ENCODE results near the gene TCF3.
A peak's percentile ranks its signal among the peaks of the same experiment; 100 is the strongest.
"Not testable (repeated sequence)": the region's sequence is repeated elsewhere in the genome, so short reads cannot be mapped to it uniquely, and the experiment has no call there.

TCF3 gene

GRCh38 chr19:1652471-1653299, at the start of gene TCF3:
Gene TCF3 (minus strand): TSS chr19:1652615. CDS start chr19:1650248, 2,367 bp downstream.
- Histone ChIP-seq H3K4me3 (ENCODE audit: low read depth in 1 of 2, low read length in 1 of 2) (peak within 1 kb of the TSS; percentile 68 to 84), H3K36me3 (no peaks in the 10 kb centered on the region), H3K9me3 (no peaks in the 10 kb centered on the region), H3K4me1 (ENCODE audit: control insufficient read depth in 1 of 2, insufficient read depth in 1 of 2, low read depth in 1 of 2, low read length in 1 of 2) (peaks cover 7 to 17% of the 10 kb centered on the region in 2 experiments), H3K27ac (peak within 1 kb of the TSS; percentile 98), H3K27me3 (peaks cover 22% of the 10 kb centered on the region)
- TF ChIP-seq, protein P1, sequence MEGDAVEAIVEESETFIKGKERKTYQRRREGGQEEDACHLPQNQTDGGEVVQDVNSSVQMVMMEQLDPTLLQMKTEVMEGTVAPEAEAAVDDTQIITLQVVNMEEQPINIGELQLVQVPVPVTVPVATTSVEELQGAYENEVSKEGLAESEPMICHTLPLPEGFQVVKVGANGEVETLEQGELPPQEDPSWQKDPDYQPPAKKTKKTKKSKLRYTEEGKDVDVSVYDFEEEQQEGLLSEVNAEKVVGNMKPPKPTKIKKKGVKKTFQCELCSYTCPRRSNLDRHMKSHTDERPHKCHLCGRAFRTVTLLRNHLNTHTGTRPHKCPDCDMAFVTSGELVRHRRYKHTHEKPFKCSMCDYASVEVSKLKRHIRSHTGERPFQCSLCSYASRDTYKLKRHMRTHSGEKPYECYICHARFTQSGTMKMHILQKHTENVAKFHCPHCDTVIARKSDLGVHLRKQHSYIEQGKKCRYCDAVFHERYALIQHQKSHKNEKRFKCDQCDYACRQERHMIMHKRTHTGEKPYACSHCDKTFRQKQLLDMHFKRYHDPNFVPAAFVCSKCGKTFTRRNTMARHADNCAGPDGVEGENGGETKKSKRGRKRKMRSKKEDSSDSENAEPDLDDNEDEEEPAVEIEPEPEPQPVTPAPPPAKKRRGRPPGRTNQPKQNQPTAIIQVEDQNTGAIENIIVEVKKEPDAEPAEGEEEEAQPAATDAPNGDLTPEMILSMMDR (IDR thresholded peaks at IDR 0.05), result peak; percentile 32

DNA sequence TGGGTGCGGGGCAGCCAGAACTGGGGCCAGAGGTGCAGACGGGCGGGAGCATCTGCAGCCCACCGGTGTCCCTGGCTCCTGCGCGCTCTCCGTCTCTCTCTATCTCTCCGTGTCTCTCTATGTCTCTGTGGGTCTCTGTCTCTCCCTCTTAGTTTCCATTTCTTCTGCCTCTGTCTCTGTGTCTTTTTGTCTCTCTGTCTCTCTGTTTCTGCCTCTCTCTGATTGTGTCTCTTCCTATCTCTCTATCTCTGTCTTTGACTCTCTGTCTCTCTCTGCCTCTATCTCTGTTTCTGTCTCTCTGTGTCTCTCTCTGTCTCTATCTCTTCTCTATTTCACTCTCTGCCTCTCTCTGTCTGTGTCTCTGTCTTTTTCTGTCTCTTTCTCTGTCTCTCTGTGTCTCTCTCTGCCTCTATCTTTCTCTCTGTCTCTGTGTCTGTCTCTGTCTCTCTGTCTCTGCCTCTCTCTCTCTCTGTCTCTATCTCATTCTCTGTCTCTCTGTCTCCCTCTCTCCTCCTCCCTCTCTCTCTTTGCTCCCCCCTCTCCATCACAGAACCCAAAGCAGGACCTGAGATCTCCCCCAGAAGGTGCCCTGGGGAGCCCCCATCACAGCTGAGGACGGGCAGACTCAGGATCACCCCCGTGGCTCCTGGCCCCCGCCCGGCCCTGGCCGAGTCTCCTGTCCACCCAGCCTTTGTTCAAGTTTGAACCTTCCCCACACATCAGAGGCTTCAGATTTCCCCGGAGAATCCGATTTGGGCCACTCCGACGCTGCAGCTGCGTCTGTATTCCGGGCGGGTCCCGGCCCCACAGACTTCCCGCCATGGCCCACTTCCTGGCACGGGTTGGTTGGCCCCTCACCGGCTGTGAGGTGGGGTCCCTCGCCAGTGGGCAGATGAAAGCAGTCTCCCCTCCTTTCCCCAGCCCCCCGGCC, 48.6 kb upstream of the TCF3 start:
- Histone ChIP-seq H3K36me3 (no peaks in the 10 kb centered on the region), H3K4me3 (ENCODE audit: low read depth in 1 of 2, low read length in 1 of 2) (no peak overlapping the region), H3K4me1 (ENCODE audit: control insufficient read depth in 1 of 2, insufficient read depth in 1 of 2, low read depth in 1 of 2, low read length in 1 of 2) (no peaks in the 10 kb centered on the region), H3K27ac (no peak overlapping the region), H3K27me3 (peaks cover 56% of the 10 kb centered on the region), H3K9me3 (no peaks in the 10 kb centered on the region)
- TF ChIP-seq, protein P1 (IDR thresholded peaks at IDR 0.05), result no peak

DNA sequence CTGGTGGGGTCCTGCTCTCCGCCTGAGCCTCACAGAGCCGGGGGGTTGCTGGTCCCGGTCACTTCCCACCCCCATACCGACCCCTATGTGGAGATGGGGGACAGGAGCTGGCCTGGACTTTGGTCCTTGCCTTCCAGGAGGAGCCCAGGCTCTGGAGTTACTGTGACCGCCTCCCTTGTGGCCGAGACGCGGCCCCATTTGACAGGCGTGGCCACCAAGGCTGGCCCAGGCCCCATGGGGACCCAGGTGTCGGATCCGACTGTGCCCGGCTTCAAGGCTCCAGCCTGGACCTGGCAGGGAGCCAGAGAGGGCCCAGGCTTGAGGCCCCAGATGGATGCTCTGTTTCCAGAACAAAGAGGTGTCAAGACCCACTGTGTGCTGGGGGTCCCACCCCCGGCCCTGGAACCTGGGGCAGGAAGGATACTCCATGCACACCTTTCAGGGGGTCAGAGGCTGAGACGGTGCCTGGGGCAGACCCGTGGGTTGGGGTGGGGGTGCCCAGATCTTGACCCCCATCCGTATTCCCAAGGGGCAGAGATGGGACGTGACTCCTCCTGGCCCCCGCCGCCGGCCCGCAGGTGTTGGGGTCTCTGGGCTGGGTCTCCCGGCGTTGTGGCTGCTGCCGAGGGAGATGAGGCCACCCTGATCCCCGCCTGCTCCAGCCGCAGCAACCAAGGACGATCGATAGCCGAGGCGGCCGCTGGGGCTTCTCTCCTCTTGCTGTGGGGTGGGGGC, 47.8 kb upstream of the TCF3 start:
- Histone ChIP-seq H3K36me3 (no peaks in the 10 kb centered on the region), H3K27me3 (peaks cover 56% of the 10 kb centered on the region), H3K4me1 (ENCODE audit: control insufficient read depth in 1 of 2, insufficient read depth in 1 of 2, low read depth in 1 of 2, low read length in 1 of 2) (no peaks in the 10 kb centered on the region), H3K4me3 (ENCODE audit: low read depth in 1 of 2, low read length in 1 of 2) (no peak overlapping the region), H3K9me3 (no peaks in the 10 kb centered on the region), H3K27ac (no peak overlapping the region)
- TF ChIP-seq, protein P1 (IDR thresholded peaks at IDR 0.05), result no peak

GRCh38 chr19:1699386-1699785, 47.0 kb upstream of the TCF3 start:
- TF ChIP-seq, protein P1 (IDR thresholded peaks at IDR 0.05), result no peak
- Histone ChIP-seq H3K4me3 (ENCODE audit: low read depth in 1 of 2, low read length in 1 of 2) (no peak overlapping the region), H3K27ac (no peak overlapping the region), H3K9me3 (no peaks in the 10 kb centered on the region), H3K4me1 (ENCODE audit: control insufficient read depth in 1 of 2, insufficient read depth in 1 of 2, low read depth in 1 of 2, low read length in 1 of 2) (no peaks in the 10 kb centered on the region), H3K36me3 (no peaks in the 10 kb centered on the region), H3K27me3 (peaks cover 64% of the 10 kb centered on the region)

DNA sequence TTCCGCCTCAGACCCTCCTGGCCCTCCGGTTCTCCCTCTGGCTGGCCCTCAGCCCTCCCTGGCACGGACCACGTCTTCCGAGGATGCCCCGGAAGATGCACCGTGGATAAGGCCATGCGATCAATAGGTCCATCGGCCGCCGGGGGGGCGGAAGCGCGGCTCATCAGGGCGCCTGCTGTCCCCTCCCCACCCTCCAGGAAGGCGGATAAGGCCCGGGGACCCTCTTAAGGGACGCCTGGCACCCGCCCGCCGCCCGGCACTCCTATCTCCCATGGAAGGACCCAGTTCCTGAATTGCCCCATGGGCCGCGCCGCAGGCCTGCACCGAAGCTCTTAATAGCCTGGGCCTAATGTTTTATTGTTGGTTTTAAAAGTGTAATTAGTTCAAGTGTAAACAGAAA, 46.2 kb upstream of the TCF3 start:
- H3K27ac ChIP-seq, result no peak overlapping the region
- H3K27me3 ChIP-seq, result peaks cover 67% of the 10 kb centered on the region
- no peaks in the 10 kb centered on the region for H3K4me1 ChIP-seq (ENCODE audit: control insufficient read depth in 1 of 2, insufficient read depth in 1 of 2, low read depth in 1 of 2, low read length in 1 of 2)
- no peaks in the 10 kb centered on the region for H3K36me3 ChIP-seq
- H3K9me3 ChIP-seq, result no peaks in the 10 kb centered on the region
- no peak overlapping the region for H3K4me3 ChIP-seq (ENCODE audit: low read depth in 1 of 2, low read length in 1 of 2)
- TF ChIP-seq, protein P1 (IDR thresholded peaks at IDR 0.05), result no peak

DNA sequence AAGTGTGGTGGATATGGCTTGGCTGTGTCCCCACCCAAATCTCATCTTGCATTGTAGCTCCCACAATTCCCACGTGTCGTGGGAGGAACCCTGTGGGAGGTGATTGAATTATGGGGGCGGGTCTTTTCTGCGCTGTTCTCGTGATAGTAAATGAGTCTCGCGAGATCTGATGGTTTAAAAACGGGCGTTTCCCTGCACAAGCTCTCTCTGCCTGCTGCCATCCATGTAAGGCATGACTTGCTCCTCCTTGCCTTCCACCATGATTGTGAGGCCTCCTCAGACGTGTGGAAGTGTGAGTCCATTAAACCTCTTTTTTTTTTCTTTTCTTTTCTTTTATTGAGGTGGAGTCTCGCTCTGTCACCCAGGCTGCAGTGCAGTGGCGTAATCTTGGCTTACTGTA, 43.1 kb upstream of the TCF3 start:
- not testable (repeated sequence) for H3K4me3 ChIP-seq (ENCODE audit: low read depth in 1 of 2, low read length in 1 of 2); H3K27ac ChIP-seq; H3K36me3 ChIP-seq; H3K9me3 ChIP-seq; H3K4me1 ChIP-seq (ENCODE audit: control insufficient read depth in 1 of 2, insufficient read depth in 1 of 2, low read depth in 1 of 2, low read length in 1 of 2)
- H3K27me3 ChIP-seq, result peaks cover 71% of the 10 kb centered on the region
